Endothelial cell of umbilical vein (primary cell): ENCODE measurements around the gene SORCS1. TPM values are rescaled to one million over a fixed set of nuclear protein-coding genes. Genes with fewer than 3 reads are reported as not detected.

Experiments used
- BruUV-seq: library from RNA; stranded (reverse); fragments of 400-500 nt; replicated peaks from 2 replicates; lab custom pipeline; 2021; lab: Mats Ljungman, UMichigan
- CTCF ChIA-PET: fragments of 300-600, 350-600 bp; sonication (Branson Sonifier 250); formaldehyde crosslinking; loops from one replicate; lab custom pipeline; 2021; ENCODE audit warnings: antibody characterized with exemption, inconsistent platforms; lab: Charles Lee
- POLR2A ChIA-PET: fragments of 300-600, 350-600 bp; sonication (Branson Sonifier 250); formaldehyde crosslinking; loops from one replicate; lab custom pipeline; 2021; ENCODE audit warnings: antibody characterized with exemption, inconsistent platforms; lab: Charles Lee
- DNase-seq: peaks from one replicate; pipeline ENCODE4 v3.0.0-alpha.2; 2011; ENCODE audit warnings: low read depth, low spot score
- FAIRE-seq: peaks from 2 replicates; lab custom pipeline; 2011; peaks lifted over from hg19 to GRCh38; lab: Jason Lieb, UNC
- H2AFZ ChIP-seq: 2 replicates; pipeline ENCODE4 v1.6.0; 2012; ENCODE audit warnings: low read depth, low read length, control low read depth, inconsistent platforms
- H3K27ac ChIP-seq: 2 replicates; pipeline ENCODE4 v1.5.1; 2011; ENCODE audit warnings: low read depth, mild to moderate bottlenecking, control low read depth, low read length, moderate library complexity; ENCODE audit not compliant: insufficient read depth
- H3K27me3 ChIP-seq, 2 experiments: 2 replicates each; pipeline versions ENCODE4 v1.6.0 to v1.6.1; 2011; ENCODE audit warnings: low read length in 2 of 2, mixed read lengths in 1 of 2; ENCODE audit not compliant: control insufficient read depth in 2 of 2, insufficient read depth in 2 of 2
- H3K36me3 ChIP-seq, 2 experiments: 2 replicates in 1 of 2; 3 replicates in 1 of 2; pipeline ENCODE4 v1.5.1; 2011; ENCODE audit warnings: low read length in 2 of 2, mild to moderate bottlenecking in 1 of 2, moderate library complexity in 1 of 2; ENCODE audit not compliant: control insufficient read depth in 2 of 2, insufficient read depth in 2 of 2; ENCODE audit errors: extremely low read depth in 1 of 2
- H3K4me1 ChIP-seq: 3 replicates; pipeline ENCODE4 v1.5.1; 2011; ENCODE audit warnings: mild to moderate bottlenecking, low read length; ENCODE audit not compliant: control insufficient read depth, insufficient read depth; ENCODE audit errors: extremely low read depth
- H3K4me2 ChIP-seq: 2 replicates; pipeline ENCODE4 v1.6.1; 2011; ENCODE audit warnings: low read length, control low read depth, mixed read lengths; ENCODE audit not compliant: insufficient read depth
- H3K4me3 ChIP-seq, 3 experiments: fragments of 200-600 bp in 1 of 3; sonication (generic), shearing (Covaris generic) in 1 of 3; replicated peaks in 1 of 3; 2 replicates each; pipeline ENCODE4 v1.5.1; 2011 to 2016; ENCODE audit warnings: control low read depth in 3 of 3, low read length in 3 of 3, mild to moderate bottlenecking in 2 of 3, inconsistent platforms in 1 of 3, low read depth in 1 of 3, moderate library complexity in 1 of 3; ENCODE audit not compliant: insufficient read depth in 1 of 3
- H3K79me2 ChIP-seq: 2 replicates; pipeline ENCODE4 v1.6.0; 2012; ENCODE audit warnings: low read length, inconsistent platforms; ENCODE audit not compliant: control insufficient read depth, insufficient read depth
- H3K9ac ChIP-seq: replicated peaks from 2 replicates; pipeline ENCODE3; 2011; ENCODE audit warnings: low read length, control low read depth; ENCODE audit not compliant: insufficient read depth; ENCODE audit errors: extremely low read depth
- H3K9me1 ChIP-seq: replicated peaks from 3 replicates; pipeline ENCODE4 v1.6.0; 2011; ENCODE audit warnings: mild to moderate bottlenecking, low read length; ENCODE audit not compliant: control insufficient read depth, insufficient read depth; ENCODE audit errors: extremely low read depth
- H3K9me3 ChIP-seq: replicated peaks from 2 replicates; pipeline ENCODE4 v1.5.1; 2012; ENCODE audit warnings: low read length, inconsistent platforms; ENCODE audit not compliant: control insufficient read depth, insufficient read depth
- H4K20me1 ChIP-seq: replicated peaks from 2 replicates; pipeline ENCODE3; 2011; ENCODE audit warnings: mild to moderate bottlenecking, low read length; ENCODE audit not compliant: control insufficient read depth, insufficient read depth; ENCODE audit errors: extremely low read depth
- CTCF ChIP-seq, 2 donors: IDR thresholded peaks; 1 replicate in 1 of 2; 2 replicates in 1 of 2; pipeline ENCODE4 v1.5.1; 2011; ENCODE audit warnings: low read length in 2 of 2, mild to moderate bottlenecking in 2 of 2, moderate library complexity in 2 of 2, control low read depth in 1 of 2, inconsistent platforms in 1 of 2, low read depth in 1 of 2; ENCODE audit not compliant: insufficient read depth in 1 of 2; ENCODE audit errors: extremely low read depth in 1 of 2
- EZH2 ChIP-seq: IDR thresholded peaks from 2 replicates; pipeline ENCODE4 v1.6.1; 2012; ENCODE audit warnings: borderline replicate concordance, low read depth, mild to moderate bottlenecking, moderate library complexity, low read length, inconsistent platforms; ENCODE audit not compliant: severe bottlenecking
- FOS ChIP-seq: IDR thresholded peaks from 2 replicates; pipeline ENCODE4 v1.6.1; 2011; ENCODE audit warnings: mild to moderate bottlenecking, low read length, moderate library complexity, borderline replicate concordance; ENCODE audit not compliant: insufficient read depth
- GATA2 ChIP-seq: IDR thresholded peaks from 2 replicates; pipeline ENCODE4 v1.7.0; 2011; ENCODE audit warnings: low read depth, mild to moderate bottlenecking, moderate library complexity, mixed read lengths, low read length; ENCODE audit not compliant: insufficient read length, insufficient read depth
- JUN ChIP-seq: IDR thresholded peaks from 2 replicates; pipeline ENCODE4 v1.6.1; 2011; ENCODE audit warnings: borderline replicate concordance, low read depth; ENCODE audit not compliant: insufficient read length, insufficient read depth
- MAX ChIP-seq: IDR thresholded peaks from 2 replicates; pipeline ENCODE4 v1.6.1; 2011; ENCODE audit not compliant: insufficient read depth, insufficient read length
- MYC ChIP-seq: IDR thresholded peaks from one replicate; pipeline ENCODE4 v1.6.1; 2011; ENCODE audit warnings: mild to moderate bottlenecking, low read depth, low read length
- POLR2A ChIP-seq: IDR thresholded peaks from 2 replicates; pipeline ENCODE4 v1.6.1; 2012; ENCODE audit warnings: low read depth, mild to moderate bottlenecking, control low read depth, low read length
- POLR2AphosphoS5 ChIP-seq: IDR thresholded peaks from 2 replicates; pipeline ENCODE4 v1.6.1; 2012; ENCODE audit warnings: low read depth, mild to moderate bottlenecking, control low read depth, low read length, moderate library complexity; ENCODE audit not compliant: insufficient read depth
- dilution Hi-C: fragments of 300-500 bp; cut with MboI; formaldehyde crosslinking; loops from one replicate; pipeline ENCODE4 v1.15.0; 2019; ENCODE audit warnings: low sequenced_read_pairs; ENCODE audit not compliant: extremely low pct_ligation_motif_present
- intact Hi-C: fragments of 100-400 bp; cut with micrococcal nuclease; formaldehyde crosslinking; loops from one replicate; pipeline ENCODE4 v1.10.0; 2022
- polyA plus RNA-seq, 4 experiments: library from polyadenylated mRNA; depleted of rRNA in 3 of 4; stranded (reverse) in 3 of 4; unstranded in 1 of 4; fragments of >200 nt; gene quantifications; 2 replicates each; pipeline versions ENCODE4 v1.2.1 to v1.2.3, GENCODE V29; 2011 to 2012; ENCODE audit warnings: missing spikeins in 1 of 4
- total RNA-seq: library from RNA; stranded (reverse); gene quantifications from 2 replicates; pipeline ENCODE4 v1.2.3, GENCODE V29; 2021

SORCS1 gene
- total and polyA plus RNA-seq, 2 donors (not counting 3 experiments of a cell fraction or from before 2014, with no cell fraction given), result not detected

- POLR2A ChIA-PET, result no interaction called here
- CTCF ChIA-PET, result no interaction called here
- Histone ChIP-seq H3K9ac (no peak overlapping the region), H3K4me3 (no peak overlapping the region), H3K9me1 (no peaks in the 10 kb centered on the region), H3K4me1 (no peaks in the 10 kb centered on the region), H3K4me2 (no peak overlapping the region), H2AFZ (no peak overlapping the region), H4K20me1 (no peaks in the 10 kb centered on the region), H3K27ac (no peak overlapping the region), H3K36me3 (no peaks in the 10 kb centered on the region), H3K27me3 (no peaks in the 10 kb centered on the region), H3K9me3 (peaks cover 2% of the 10 kb centered on the region), H3K79me2 (no peaks in the 10 kb centered on the region)
- DNase-seq, result no peak
- TF ChIP-seq JUN, result no peak
- TF ChIP-seq POLR2AphosphoS5, result no peak
- no peak for TF ChIP-seq GATA2
- no peak for TF ChIP-seq MYC
- no peak for TF ChIP-seq CTCF (IDR thresholded peaks at IDR 0.05; ENCODE audit: extremely low read depth in 1 of 2, insufficient read depth in 1 of 2, low read depth in 1 of 2, low read length in 2 of 2)
- TF ChIP-seq MAX, result no peak
- TF ChIP-seq EZH2, result no peak
- TF ChIP-seq POLR2A, result no peak
- TF ChIP-seq FOS, result no peak
- FAIRE-seq, result no peak
- intact Hi-C loops (no loop called here), dilution Hi-C loops (no loop called here)
- BruUV-seq, result no TSS peak
These were observed 504.0 kb downstream of the SORCS1 start for GRCh38 chr10:106660550-106660949.
